Measurements from ENCODE around the gene COL4A5.

- TF ChIP-seq CTCF (IDR thresholded peaks at IDR 0.05; ENCODE audit: low read depth, low read length, missing input control): no peak
- TF ChIP-seq GABPA (IDR thresholded peaks at IDR 0.05 in 1 of 2, conservative IDR thresholded peaks at IDR 0.05 in 1 of 2): no peak
- no peak for TF ChIP-seq REST (IDR thresholded peaks at IDR 0.05)
- TF ChIP-seq RAD21 (IDR thresholded peaks at IDR 0.05): no peak
Observed at GRCh38 chrX:108640817-108641216, 201.2 kb downstream of the COL4A5 start.
